Non-pigmented ciliary epithelial cell (primary cell): ENCODE data around the gene ABHD13.
"Not testable (repeated sequence)": the region's sequence is repeated elsewhere in the genome, so short reads cannot be mapped to it uniquely, and the experiment has no call there.

Experiments used
- DNase-seq: peaks from one replicate; pipeline ENCODE4 v3.0.0-alpha.2; 2010; ENCODE audit warnings: low read depth

Gene ABHD13

DNA sequence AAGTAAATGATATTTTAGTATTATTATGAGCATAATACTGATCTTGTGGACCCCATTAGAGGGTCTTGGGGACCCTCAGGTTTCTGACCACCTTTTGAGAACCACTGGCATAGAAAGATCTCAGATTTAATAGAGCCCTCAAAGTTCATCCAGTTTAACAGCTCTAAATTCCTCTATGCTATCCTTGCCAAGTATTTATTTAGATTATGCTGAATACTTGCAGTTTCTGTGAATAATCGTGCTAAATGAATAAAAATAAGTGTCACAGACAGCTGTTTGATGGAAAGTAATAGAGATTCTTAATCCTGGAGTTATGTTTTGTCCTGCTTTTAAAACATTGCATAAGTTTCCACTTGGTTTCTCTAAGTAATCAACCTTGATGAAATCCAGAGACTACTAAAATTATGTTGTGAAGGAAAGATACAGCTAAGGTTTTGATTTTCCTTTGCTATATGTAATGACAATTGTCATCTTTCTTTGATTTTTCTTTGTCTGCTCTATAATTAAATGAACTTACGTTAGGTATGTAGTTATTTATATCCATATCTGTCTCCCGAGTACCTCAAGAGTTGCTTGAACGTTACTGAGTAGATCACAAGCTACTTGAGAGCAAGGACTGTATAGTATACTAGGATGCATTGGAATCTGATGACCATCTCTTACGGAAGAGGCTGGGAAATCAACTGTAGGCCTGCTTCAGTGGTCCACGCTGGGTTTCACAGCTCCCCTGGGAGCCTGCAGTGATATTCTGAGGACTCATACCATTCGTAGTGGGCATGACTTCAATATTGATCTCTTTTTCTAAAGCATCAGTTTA is 5.7 kb downstream of the ABHD13 start:
- no peak for DNase-seq

DNA sequence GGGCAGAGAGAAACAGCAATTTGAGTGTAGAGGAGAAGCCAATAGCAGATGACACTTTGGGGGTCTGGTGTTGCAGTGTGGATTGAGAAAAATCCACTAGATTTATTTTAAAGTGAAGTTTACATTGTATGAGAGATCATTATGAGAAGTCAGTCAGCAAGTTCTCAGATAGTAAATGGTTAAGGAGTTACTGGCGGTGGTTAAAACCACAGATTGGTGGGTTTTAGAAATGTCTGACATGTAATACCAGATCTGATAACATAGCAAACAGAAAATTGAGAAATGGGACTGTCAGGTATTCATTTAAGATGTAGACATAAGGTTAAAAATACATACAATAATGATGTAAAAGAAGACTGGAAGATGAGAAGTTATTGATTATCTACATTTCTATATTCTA is 7.2 kb downstream of the ABHD13 start:
- DNase-seq: no peak

DNA sequence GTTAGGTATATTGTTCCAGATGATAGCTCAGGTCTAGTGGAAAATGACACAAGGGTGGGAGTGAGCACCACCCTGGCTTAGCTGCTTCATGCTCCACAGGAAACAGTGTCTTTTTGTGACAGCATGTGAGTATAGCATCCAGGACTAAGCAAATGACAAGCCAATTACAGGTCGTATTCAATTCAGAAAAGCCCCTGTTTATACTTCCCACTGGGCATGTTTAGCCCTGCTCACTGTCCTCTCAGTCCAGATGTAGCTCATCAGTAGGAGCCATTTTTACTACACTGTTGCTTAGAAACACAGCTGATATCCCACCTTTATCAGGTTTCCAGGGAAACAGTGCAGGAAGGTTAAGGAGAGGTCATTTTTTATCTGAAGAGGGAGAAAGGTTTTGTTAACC is 8.0 kb downstream of the ABHD13 start:
- DNase-seq: no peak

DNA sequence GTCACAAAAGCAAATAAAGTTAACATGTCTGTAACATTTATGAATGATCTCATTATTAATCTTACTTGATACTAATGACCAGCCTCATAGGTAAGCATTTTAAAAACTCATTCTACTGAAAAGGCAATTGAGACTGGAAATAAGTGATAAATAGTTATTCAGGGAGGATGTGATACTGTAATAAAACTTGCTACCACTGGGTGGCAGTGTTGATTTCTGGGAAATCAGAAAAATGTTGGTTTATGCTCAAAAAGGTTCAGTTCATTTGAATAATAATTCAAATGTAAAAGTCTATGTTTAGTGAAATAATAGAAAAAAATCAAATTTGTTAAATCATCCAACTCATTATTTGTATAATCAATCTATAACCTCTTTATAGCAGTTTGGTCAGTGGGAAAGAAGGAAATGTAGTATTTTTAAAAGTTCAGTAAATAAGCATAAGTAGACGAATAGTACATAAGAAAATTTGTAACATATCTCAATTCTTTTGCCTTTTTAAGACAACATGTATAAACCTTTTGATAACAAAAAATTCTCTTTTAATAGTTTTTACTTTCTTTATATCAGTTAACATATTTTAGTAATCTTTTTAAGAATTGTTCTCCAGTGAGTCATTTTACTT is 9.6 kb downstream of the ABHD13 start:
- DNase-seq: no peak

DNA sequence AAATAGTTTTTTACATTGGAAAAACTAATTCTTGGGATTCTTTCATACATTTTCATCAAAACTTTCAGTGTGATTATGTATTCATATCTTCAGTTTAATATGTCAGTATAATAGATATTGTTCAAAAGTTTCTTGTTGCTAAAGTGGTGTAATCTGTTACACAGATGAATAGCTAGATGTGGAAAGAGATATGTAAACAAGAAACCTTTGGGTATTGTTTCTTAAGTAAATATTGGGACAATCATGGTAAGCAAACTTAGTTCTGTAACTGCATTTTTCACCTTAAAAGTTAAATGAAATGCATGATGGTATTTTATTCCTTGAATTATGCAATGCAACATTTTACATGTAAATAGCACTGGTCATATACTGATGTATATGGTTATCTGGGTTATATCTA is 12.2 kb downstream of the ABHD13 start:
- no peak for DNase-seq

DNA sequence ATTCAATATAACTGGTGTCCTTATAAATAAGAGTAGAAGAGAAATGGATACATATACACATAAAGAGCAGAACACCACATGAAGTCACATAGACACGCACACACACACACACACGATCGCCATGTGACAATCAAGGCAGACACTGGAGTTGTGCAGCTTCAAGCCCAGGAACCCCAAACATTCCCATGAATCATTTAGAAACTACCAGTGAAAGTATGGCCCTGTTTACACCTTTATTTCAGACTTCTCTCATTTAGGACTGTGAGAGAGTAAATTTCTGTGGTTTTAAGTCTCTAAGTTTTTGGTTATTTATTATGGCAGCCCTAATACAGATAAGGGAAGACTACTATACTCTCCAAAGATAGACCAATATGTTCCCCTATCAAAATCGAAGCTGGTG is 31.0 kb downstream of the ABHD13 start:
- DNase-seq: no peak

DNA sequence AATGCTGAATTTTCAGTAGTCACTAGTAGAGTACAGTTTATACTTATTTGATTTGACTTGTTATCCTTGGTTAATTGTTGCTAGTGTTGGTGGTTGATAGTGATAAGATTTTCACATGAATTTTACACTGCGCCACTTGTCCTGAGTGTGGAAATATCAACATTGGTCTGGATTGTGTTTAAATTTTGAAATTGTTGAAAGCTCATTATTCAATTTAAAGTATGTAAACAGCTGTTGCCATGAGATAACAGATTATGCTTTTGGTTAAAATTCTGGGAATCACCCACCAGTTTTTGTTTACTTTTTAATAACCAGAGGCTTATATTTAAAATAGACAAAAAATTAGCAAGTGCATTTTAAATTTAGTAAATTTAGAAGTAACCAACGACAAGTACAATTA is 39.1 kb downstream of the ABHD13 start:
- no peak for DNase-seq

DNA sequence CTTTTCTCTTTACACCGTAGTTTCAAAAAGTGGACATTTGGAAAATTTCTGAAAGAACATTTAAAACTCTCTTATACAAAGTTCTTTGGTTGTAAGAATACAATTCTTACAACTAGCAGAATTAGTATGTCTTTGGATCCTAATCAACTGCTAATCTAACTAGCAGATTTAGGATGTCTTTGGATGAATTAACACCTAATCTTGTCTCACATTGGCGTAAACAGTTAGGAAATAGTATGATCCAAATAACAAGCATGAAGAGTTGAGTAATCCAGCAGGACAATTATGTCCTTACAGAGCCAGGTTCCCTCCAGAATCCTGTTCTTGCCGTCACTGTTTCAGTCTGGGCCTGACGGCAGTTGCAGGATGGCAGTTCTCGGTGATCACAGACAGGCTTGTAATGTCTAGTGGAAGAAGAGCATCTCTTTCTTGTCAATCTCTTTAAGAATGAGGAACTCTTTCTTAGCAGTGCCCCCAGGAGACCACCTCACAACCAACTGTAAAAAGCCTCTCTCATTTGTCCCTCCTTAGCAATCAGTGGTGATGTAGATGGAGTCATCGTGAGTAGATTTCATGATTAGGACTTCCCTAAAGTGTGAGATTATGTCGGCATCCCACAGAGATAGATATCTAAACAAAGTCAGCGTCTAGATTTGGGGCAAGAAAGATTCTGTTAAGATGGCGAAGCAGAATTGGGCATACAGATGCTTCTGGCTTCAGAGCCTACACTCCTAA is 45.6 kb downstream of the ABHD13 start:
- no peak for DNase-seq

DNA sequence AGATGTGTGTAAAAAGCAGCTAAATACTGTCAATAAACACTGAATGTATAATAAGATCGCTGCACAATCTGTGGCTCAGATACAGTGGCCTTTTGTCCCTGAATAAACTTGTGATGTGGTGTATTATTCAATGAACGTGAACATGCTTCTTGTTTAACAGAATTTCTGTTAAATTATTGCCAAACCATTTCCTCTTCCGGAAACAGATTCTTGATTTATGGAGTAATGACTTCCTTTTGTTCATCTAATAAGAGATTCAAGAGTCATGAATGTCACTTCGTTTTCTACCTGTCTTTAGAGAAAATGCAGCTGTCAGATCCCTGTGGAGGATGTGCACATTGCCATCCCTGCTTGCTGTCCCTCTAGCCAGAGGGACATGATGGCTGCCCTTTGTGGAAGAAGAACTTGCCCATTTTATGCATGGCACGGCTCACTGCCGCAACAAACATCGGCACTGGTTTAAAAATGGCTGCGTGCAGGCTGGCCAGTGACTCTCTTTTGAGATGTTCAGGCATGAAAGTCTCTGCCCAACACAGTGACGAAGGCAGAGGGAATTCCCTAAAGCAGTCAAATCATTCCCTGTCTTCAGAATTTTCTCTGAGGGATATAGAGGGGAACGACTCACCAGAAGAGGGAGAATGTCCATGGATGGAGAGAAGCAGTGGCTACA is 48.3 kb downstream of the ABHD13 start:
- DNase-seq: no peak

DNA sequence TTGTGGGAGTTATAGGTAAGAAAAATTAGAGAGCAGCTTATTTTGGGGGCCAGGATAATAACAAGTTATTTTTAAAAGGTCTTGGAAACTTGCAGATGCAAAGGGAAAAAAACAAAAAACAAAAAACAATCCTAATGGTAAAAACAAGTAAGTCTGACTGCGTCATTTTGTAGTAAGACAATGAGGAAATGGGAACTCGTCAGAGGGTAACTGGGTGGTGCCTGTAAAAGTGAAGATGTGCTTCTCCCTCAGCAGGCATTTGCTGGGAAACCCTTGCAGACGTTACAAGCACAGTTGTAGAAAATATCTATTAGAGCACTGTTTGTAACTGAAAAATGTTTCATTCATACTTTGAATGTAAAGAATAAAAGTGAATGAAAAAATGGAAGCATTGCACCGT is 49.2 kb downstream of the ABHD13 start:
- DNase-seq: no peak

DNA sequence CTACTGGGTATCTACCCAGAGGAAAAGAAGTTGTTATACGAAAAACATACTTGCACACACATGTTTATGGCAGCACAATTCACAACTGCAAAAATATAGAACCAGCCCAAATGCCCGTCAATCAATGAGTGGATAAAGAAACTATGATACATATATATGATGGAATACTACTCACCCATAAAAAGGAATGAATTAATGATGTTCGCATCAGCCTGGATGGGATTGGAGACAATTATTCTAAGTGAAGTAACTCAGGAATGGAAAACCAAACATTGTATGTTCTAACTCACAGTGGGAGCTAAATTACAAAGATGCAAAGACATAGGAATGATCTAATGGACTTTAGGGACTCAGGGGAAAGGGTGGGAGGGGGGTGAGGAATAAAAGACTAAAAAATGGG is 49.7 kb downstream of the ABHD13 start:
- not testable (repeated sequence) for DNase-seq

DNA sequence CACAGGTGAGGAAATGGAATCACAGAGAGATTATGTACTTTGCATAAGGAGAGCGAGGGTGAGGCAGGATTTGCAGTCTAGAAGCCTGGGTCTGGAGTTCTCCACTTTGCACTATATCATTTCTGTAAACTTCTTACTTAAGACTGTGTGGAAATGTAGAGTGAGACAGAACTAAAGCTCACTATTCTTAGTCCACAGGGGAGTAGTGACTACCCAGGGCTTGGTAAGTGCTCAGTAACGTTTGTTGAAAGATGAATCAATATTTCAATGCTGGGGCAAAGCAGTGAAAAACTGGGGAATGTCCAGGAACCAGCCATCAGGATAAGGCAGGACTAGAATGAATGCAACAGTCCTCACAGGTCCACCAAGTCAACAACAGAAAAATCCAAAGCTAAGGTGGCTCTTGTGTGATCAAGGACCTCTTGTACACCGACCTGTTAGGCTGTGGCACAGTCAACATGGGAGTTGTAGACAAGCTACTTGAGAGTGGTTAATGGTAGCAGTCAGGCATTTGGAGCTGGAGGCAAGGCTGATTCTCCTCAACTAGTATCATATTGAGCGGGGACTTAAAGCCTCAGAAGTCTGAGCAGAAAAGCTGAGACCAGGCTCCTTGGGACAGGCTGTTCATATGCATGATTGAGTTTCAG is 50.4 kb downstream of the ABHD13 start:
- DNase-seq: no peak

DNA sequence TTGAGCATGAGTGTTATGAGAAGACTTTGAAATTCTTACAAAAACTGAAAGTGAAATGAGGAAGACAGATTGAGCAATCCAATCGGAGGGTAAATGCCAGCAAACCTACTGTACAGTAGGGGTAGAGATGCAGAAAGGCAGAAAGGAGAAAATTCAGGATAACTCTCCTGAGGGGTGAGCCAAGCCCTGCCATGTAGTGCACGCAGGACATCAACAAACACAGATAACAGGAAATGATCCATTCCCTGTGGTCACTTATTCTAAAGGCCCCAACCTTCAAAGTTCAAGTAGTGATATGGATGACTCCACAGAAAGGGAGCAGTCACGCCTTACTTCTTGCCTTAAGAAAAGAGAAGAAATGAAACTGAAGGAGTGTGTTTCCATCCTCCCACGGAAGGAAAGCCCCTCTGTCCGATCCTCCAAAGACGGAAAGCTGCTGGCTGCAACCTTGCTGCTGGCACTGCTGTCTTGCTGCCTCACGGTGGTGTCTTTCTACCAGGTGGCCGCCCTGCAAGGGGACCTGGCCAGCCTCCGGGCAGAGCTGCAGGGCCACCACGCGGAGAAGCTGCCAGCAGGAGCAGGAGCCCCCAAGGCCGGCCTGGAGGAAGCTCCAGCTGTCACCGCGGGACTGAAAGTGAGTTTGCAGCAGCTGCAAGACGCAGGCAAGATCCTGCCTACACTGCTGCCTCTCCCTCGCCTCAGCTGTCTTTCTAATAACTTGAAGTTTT is 51.6 kb downstream of the ABHD13 start, which contains the start of gene TNFSF13B:
Gene TNFSF13B, plus strand, starts transcription at position 118 of the 728 bp plus-strand sequence. Its CDS starts 178 bp downstream, at position 296.
- no peak for DNase-seq

DNA sequence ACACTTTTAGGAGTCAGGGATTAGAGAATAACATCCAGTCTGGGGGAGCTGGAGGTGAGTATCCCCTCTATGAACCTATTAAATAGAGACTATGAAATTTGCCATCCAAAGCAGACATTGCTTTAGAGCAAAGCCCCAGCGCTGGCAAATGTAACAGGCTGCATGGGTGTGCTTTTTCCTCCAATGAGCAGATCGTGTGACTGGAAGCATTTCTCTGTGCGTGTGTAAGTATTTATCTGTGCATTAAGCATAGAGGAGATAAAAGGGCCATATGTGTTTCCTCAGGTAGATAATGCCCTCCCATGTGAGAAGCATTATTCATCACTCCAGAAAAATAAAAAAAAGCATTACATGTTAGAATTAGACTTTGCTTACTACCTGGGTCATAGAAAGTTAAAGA is 52.2 kb downstream of the ABHD13 start:
- no peak for DNase-seq

DNA sequence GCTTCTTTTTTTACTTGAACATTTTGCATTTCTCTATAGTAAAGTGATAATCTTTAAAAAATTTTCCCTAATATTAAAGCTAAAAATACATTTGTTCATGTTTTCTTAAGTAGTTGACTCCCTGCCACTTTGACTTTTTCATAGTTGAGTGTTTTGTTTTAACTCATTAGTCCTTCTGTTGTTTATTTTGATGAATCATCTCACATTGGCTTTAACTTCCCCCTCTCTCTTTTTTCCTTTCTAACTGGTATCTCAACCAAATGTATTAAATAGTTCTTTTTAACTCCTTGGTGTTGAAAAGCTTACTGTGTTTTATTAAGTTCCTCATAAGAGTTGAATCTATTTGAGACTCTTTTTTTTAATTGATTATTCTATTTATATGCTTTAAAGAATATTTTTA is 54.1 kb downstream of the ABHD13 start:
- no peak for DNase-seq

DNA sequence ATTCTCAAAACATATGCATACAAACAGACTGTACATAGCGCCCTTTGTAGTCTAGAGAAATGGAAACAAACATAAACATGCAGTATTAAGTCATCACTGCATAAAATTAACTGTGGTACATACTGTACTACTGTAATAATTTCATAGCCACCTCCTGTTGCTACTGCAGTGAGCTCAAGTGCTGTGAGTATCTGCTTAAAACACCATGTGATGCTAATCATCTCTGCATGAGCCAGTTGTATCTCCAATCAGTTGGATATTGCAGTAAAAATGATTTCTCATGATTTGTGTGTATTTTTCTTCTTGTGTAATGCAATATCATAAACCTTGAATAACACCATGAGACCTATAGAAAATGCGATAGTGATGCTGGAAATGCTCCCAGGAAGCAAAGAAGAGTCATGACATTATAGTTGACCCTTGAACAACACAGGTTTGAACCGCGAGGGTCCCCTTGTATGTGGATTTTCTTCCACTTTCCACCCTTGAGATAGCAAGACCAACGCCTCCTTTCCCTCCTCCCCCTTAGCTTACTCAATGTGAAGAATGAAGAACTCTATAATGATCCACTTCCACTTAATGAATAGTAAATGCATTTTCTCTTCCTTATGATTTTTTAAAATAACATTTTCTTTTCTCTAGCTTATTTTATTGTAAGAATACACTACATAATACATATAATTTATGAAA is 55.4 kb downstream of the ABHD13 start:
- no peak for DNase-seq

DNA sequence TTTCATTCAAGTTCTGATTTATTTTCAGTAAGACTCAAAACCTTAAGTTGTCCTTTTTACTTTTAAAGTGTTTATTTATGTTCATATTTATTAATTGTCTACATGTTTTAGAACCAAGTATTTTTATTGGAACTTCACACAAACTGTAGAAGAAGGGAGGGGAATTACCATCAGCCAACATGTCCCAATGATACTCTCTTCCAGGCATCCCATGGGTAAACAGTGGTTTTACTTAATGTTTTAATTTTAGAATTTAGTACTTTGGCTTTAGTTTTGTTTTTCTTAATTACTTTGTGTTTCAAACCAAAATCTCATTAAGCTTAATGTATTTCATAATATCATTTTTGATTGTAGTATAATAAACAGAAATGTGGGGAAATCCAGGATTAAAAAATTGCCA is 56.5 kb downstream of the ABHD13 start:
- no peak for DNase-seq

DNA sequence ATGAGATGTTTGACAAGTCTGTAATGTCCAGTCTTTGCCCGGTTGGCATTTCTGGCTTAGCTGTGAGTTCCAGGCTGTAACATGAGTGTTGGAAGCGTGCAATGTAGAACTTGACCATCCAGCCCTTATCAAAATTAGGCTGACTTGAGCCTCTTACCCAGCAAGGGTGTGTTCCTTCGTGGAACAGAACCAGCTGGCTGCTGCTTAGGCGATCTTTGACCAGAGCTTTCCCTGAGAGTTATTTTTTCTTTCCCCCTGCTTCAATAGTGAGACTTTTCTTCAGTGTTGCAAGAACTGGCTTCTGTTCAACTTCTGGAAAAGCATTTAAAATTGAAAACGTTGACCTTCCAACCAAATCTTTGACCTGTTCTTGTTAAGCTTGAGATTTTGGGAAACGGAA is 57.9 kb downstream of the ABHD13 start:
- no peak for DNase-seq

DNA sequence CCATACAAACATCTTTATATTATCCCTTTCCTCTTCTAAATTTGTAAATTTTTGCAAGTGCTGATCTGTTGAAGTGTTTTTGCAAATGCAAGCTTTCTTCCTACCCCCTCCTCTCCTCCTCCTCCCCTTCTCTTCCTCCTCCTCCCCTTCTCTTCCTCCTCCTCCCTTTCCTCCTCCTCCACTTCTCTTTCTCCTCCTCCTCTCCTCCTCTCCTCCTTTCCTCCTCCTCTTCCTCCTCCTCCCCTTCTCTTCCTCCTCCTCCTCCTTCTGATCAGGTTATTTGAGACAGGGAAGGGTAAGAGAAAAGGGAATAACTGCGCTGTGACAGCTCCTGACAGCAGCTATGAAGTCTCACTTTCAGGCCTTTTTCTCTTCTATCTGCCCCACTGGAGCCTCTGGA is 60.3 kb downstream of the ABHD13 start:
- DNase-seq: no peak

DNA sequence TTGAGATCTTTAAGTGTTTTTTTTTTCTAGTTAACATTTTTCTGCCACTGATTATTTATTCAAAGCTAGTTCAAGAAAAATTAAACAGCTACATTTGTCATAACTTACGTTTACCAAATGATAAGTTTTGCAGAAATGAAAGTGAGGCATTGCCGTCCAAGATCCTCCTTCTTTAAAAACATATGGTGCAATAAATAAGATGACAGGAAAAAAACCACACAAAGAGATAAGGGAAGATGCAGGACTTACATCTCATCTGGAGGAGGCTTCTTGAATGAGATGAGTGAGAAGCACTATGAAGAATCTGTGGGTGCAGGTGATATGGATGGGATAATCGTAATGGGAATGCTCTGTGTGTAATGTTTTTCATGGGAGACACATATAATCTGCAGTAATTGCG is 63.7 kb downstream of the ABHD13 start:
- no peak for DNase-seq

DNA sequence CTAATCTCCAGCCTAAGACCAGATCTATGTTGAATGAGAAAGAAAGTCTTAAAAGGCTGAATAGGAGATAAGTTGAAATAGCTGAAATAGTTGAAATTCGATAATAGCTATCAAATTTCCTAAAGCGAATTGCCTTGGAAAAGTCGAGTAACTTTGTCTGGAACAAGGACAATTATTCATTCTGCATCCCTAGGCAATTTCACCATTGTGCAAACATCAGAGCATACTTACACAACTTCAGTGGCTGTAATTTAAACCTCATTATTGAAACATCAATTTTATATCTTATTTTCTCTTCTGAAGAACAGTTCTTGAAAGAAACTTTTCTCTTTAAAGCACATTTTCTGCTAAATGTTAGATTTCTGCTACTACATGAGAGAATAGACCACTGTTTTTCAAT is 64.9 kb downstream of the ABHD13 start:
- no peak for DNase-seq
